Hypothalamus (tissue), 51 donors: ENCODE results near the gene MED1.

Source experiments
- DNase-seq, 51 donors: peaks; one replicate each; lab custom pipeline; 2025; lab: John Stamatoyannopoulos, UW

Gene MED1

GRCh38 chr17:39364236-39365025 lies 86.6 kb downstream of the MED1 start:
- DNase-seq: no peak

GRCh38 chr17:39361064-39361463 lies 90.0 kb downstream of the MED1 start:
- DNase-seq: peak in 1 of 51 donors; percentile 2

GRCh38 chr17:39360537-39360936 lies 90.5 kb downstream of the MED1 start:
- DNase-seq: peak in 14 of 51 donors; percentile 2 to 40 (median 14)

- DNase-seq: no peak
Measured at GRCh38 chr17:39359994-39360393, 91.1 kb downstream of the MED1 start.

GRCh38 chr17:39357986-39358385 lies 93.1 kb downstream of the MED1 start:
- no peak for DNase-seq

- DNase-seq: no peak
Measured at GRCh38 chr17:39357488-39357887, 93.6 kb downstream of the MED1 start.
